ENCODE results near the gene SLC26A8.

- TF ChIP-seq, protein P1, sequence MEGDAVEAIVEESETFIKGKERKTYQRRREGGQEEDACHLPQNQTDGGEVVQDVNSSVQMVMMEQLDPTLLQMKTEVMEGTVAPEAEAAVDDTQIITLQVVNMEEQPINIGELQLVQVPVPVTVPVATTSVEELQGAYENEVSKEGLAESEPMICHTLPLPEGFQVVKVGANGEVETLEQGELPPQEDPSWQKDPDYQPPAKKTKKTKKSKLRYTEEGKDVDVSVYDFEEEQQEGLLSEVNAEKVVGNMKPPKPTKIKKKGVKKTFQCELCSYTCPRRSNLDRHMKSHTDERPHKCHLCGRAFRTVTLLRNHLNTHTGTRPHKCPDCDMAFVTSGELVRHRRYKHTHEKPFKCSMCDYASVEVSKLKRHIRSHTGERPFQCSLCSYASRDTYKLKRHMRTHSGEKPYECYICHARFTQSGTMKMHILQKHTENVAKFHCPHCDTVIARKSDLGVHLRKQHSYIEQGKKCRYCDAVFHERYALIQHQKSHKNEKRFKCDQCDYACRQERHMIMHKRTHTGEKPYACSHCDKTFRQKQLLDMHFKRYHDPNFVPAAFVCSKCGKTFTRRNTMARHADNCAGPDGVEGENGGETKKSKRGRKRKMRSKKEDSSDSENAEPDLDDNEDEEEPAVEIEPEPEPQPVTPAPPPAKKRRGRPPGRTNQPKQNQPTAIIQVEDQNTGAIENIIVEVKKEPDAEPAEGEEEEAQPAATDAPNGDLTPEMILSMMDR (IDR thresholded peaks at IDR 0.05), result no peak
- TF ChIP-seq POLR2A (IDR thresholded peaks at IDR 0.05), result no peak
These were observed 29.4 kb upstream of the SLC26A8 start for GRCh38 chr6:36053878-36054277.
